NCI-H2081 (cell line): Measurements from ENCODE around the gene PCDHA6.
"Not testable (repeated sequence)": the region's sequence is repeated elsewhere in the genome, so short reads cannot be mapped to it uniquely, and the experiment has no call there.

Experiments used
- DNase-seq, 2 experiments: peaks; one replicate each; lab custom pipeline; 2025; lab: John Stamatoyannopoulos, UW

PCDHA6 gene

DNA sequence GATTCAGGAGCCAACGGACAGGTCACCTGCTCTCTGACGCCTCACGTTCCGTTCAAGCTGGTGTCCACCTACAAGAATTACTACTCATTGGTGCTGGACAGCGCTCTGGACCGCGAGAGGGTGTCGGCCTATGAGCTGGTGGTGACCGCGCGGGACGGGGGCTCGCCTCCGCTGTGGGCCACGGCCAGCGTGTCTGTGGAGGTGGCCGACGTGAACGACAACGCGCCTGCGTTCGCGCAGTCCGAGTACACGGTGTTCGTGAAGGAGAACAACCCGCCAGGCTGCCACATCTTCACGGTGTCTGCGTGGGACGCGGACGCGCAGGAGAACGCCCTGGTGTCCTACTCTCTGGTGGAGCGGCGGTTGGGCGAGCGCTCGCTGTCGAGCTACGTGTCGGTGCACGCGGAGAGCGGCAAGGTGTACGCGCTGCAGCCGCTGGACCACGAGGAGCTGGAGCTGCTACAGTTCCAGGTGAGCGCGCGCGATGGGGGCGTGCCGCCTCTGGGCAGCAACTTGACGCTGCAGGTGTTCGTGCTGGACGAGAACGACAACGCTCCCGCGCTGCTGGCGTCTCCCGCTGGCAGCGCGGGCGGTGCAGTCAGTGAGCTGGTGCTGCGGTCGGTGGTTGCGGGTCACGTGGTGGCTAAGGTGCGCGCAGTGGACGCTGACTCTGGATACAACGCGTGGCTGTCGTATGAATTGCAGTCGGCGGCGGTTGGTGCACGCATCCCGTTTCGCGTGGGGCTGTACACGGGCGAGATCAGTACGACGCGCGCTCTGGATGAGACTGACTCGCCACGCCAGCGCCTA lies 29.6 kb downstream of the PCDHA6 start:
- DNase-seq, result no peak

DNA sequence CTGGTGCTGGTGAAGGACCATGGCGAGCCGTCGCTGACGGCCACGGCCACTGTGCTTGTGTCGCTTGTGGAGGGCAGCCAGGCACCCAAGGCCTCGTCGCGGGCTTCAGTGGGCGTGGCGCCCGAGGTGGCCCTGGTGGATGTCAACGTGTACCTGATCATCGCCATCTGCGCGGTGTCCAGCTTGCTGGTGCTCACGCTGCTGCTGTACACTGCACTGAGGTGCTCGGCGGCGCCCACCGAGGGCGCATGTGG lies 30.2 kb downstream of the PCDHA6 start:
- DNase-seq, result no peak

DNA sequence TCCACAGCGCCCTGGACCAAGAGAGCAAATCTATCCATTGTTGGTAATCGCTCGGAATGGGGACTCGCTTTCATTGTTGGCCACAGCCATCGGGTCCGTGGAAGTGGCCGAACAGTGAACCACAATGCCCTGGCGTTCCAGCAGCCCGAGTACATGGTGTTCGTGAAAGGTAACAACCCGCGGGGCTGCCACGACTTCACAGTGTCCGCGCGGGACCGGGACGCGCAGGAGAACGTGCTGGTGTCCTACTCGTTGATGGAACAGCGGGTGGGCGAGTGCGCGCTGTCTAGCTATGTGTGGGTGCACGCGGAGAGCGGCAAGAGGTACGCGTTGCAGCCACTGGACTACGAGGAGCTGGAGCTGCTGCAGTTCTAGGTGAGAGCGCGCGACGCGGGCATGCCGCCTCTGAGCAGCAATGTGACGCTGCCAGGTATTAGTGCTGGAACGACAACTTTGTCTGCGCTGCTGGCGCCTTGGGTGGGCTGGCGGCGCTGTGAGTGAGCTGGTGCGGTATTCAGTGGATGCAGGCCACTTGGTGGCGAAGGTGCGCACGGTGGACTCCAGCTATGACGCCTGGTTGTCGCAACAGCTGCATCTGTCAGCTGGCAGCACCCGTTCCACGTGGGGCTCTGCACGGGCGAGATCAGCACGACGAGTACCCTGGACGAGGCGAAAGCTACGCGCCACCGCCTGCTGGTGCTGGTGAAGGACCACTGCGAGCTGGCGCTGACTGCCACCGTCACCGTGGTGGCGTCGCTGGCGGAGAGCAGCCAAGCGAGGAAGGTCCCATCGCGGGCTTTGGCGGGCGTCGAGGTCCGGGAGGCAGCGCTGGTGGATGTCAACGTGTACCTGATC lies 34.9 kb downstream of the PCDHA6 start:
- no peak for DNase-seq

DNA sequence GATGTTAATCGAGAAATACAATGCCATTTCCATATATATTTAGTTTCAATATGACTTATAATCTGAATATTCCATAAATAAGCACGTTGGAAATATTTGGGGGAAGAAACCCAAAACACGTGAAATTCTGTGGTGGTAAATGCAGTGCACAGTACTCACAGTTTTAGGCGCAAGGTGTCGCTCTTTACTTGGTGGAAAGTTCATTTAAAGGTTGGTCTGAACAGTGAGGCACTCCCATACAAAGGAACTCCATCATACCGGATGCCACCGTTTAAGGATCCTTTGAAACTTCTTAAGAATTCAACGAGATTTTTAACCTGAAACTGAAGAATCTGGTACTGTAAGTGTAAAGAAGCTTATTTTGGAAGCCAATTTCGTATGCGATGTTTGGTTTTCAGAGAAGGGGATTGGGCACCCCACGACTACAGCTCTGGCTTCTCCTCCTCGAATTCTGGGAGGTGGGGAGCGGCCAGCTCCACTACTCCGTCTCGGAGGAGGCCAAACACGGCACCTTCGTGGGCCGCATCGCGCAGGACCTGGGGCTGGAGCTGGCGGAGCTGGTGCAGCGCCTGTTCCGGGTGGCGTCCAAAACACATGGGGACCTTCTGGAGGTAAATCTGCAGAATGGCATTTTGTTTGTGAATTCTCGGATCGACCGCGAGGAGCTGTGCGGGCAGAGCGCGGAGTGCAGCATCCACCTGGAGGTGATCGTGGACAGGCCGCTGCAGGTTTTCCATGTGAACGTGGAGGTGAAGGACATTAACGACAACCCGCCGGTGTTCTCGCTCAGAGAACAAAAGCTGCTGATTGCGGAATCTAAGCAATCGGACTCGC lies 41.2 kb downstream of the PCDHA6 start, which contains the start of gene PCDHA11:
Gene PCDHA11, plus strand, starts transcription at position 237 of the 834 bp plus-strand sequence. Its CDS starts 147 bp downstream, at position 384.
- DNase-seq, result no peak

DNA sequence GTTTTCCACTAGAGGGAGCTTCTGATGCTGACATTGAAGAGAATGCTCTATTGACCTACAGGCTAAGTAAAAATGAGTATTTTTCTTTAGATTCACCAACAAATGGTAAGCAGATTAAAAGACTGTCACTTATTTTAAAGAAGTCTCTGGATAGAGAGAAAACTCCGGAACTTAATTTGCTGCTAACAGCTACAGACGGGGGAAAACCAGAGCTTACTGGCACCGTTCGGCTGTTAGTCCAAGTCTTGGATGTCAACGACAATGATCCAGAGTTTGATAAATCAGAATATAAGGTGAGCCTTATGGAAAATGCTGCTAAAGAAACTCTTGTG lies 41.8 kb downstream of the PCDHA6 start:
- DNase-seq, result no peak

GRCh38 chr5:140870221-140871201 lies 42.8 kb downstream of the PCDHA6 start:
- no peak for DNase-seq

- no peak for DNase-seq
These were observed 47.6 kb downstream of the PCDHA6 start, which contains the start of gene PCDHA12 for GRCh38 chr5:140875085-140876065. Gene PCDHA12 (plus strand): TSS chr5:140875308. CDS start chr5:140875473, 165 bp downstream.

DNA sequence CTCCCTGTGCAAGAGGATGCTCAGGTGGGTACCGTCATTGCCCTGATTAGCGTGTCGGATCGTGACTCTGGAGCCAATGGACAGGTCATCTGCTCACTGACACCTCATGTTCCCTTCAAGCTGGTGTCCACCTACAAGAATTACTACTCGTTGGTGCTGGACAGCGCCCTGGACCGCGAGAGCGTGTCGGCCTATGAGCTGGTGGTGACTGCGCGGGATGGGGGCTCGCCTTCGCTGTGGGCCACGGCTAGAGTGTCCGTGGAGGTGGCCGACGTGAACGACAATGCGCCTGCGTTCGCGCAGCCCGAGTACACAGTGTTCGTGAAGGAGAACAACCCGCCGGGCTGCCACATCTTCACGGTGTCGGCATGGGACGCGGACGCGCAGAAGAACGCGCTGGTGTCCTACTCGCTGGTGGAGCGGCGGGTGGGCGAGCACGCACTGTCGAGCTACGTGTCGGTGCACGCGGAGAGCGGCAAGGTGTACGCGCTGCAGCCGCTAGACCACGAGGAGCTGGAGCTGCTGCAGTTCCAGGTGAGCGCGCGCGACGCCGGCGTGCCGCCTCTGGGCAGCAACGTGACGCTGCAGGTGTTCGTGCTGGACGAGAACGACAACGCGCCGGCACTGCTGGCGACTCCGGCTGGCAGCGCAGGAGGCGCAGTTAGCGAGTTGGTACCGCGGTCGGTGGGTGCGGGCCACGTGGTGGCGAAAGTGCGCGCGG lies 48.9 kb downstream of the PCDHA6 start:
- not testable (repeated sequence) for DNase-seq

DNA sequence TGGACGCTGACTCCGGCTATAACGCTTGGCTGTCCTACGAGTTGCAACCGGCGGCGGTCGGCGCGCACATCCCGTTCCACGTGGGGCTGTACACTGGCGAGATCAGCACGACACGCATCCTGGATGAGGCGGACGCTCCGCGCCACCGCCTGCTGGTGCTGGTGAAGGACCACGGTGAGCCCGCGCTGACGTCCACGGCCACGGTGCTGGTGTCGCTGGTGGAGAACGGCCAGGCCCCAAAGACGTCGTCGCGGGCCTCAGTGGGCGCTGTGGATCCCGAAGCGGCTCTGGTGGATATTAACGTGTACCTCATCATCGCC lies 49.5 kb downstream of the PCDHA6 start:
- no peak for DNase-seq
